GM19328 (cell line): ENCODE results near the gene STAB1.

Source experiments
- ATAC-seq: cut with Tn5 transposase; IDR thresholded peaks from one replicate; pipeline ENCODE4 v1.9.1; 2021; ENCODE audit warnings: mild to moderate bottlenecking, moderate library complexity; ENCODE audit not compliant: unreplicated experiment

The STAB1 gene

GRCh38 chr3:52557011-52557960 is 62.1 kb downstream of the STAB1 start:
- ATAC-seq, result no peak

GRCh38 chr3:52558436-52558835 is 63.3 kb downstream of the STAB1 start:
- ATAC-seq, result no peak

GRCh38 chr3:52561028-52561747 is 66.0 kb downstream of the STAB1 start:
- no peak for ATAC-seq

GRCh38 chr3:52563984-52564383 is 68.8 kb downstream of the STAB1 start:
- no peak for ATAC-seq

GRCh38 chr3:52568069-52568468 is 72.9 kb downstream of the STAB1 start:
- ATAC-seq, result no peak

GRCh38 chr3:52570076-52570475 is 74.9 kb downstream of the STAB1 start:
- ATAC-seq, result no peak

GRCh38 chr3:52572221-52572620 is 77.1 kb downstream of the STAB1 start:
- ATAC-seq, result no peak
